Colon (tissue), 2 donors: ENCODE results near the gene PLEKHA3.
"Not testable (repeated sequence)": the region's sequence is repeated elsewhere in the genome, so short reads cannot be mapped to it uniquely, and the experiment has no call there.

Source experiments
- FAIRE-seq: peaks from 2 replicates; lab custom pipeline; 2012; peaks lifted over from hg19 to GRCh38; lab: Jason Lieb, UNC
- donor health status: control.
- donor health status: control.

The PLEKHA3 gene

GRCh38 chr2:178479275-178479616, 1.0 kb upstream of the PLEKHA3 start:
- FAIRE-seq: no peak

- no peak for FAIRE-seq
These were observed 465 bp upstream of the PLEKHA3 start for GRCh38 chr2:178479758-178480226.

DNA sequence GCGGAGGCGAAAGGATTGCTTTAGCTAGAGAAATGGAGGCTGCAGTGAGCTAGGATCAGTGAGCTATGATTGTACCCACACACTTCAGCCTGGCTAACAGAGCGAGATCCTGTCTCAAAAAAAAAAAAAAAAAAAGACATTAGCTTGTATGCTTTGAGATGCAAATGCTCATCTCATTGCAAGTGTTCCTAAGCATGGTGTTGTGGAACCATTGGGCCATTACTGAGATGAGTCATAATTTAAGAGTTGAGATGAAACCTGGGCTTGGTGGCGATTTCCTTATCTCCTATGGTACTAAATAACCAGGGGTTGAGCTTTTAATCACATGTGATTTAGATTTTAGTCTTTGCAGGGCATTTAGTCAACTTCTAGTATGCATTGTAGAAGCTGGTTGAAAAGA, 2.2 kb downstream of the PLEKHA3 start:
- no peak for FAIRE-seq

DNA sequence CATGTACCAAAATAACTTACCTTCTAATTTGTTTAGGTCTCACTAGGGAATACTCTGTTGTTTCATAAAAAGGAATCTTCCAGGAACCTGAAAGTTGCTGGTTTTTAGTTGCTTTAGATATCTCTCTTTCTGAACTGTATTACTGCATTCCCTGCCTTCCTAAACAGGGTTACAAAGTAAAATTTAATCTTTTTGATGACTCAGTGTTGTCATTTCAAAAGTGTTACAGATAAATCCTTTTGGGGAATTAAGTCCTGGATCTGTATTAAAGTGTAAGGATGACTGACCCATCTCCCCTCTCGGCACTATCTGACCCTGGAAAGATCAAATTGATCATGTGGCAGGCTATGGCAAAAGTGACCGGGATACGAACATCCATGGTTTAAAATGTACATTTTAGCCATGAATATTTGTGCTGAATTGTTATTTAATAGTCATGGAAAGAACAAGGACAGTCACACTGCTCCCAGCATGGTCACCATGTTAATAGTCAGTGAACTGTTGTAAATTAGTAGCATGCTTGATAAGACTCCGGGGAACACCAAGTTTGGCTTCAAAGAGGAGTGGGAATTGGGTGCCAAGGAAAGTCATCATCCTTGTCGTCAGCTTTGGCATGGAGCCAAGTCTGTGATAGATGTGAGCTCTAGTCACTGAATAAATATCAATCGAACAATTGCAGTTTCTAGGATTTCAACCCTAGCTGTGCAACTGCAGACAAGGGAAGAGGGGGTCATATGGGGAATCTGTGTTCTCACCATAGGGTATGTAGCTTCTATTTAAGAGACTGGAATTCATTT, 4.2 kb downstream of the PLEKHA3 start:
- no peak for FAIRE-seq

GRCh38 chr2:178485356-178485755, 5.1 kb downstream of the PLEKHA3 start:
- no peak for FAIRE-seq

DNA sequence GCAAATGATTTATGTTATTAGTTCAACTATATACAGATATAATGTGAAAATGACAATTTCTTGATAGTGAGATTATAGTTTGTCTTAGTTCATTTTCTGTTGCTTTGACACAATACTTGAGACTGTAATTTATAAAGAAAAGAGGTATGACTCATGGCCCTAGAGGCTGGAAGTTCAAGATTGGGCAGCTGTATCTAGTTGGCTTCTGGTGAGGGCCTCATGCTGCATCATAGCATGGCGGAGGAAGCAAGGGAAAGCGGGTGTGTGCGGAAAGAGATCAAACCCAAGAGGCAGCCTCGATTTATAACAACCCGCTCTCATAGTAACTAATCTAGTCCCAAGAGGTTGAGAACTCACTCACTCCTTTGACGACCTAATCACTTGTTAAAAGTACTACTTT, 11.4 kb downstream of the PLEKHA3 start:
- FAIRE-seq: no peak

- no peak for FAIRE-seq
These were observed 15.8 kb downstream of the PLEKHA3 start for GRCh38 chr2:178496049-178496448.

GRCh38 chr2:178498137-178498536, 17.9 kb downstream of the PLEKHA3 start:
- no peak for FAIRE-seq

DNA sequence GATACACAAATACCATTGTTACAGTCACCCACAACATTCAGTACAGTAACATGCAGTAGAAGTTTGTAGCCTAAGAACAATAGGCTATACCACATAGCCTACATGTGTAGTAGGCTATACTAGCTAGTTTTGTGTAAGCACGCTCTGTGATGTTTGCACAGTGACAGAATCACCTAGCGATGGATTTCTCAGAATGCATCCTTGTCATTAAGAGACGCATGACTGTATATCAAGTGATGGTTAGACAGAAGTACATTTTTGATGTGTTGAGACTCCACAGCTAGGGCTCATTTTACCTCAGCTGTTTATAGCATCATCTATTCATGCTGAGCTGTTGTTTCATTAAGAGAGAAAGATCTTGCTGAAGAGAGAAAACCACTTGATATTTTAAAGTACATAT, 19.4 kb downstream of the PLEKHA3 start:
- no peak for FAIRE-seq

DNA sequence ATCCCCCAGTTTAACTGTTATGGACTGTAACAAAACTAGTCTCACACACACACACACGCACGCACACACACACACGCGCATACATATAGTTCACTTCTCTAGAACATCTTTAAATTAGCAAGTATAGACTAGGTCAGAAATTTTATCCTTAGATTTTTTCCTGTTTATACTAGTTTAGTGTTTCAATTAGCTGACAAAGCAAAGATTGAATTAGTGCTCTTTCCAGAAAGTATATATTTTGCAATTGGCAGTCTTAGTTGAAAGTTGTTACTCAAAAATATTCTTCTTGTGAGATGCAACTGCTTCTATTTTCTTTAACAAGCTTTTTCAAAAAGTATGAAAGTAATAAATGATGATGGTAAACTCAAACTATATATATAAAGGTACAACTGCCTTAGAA, 22.5 kb downstream of the PLEKHA3 start:
- no peak for FAIRE-seq

DNA sequence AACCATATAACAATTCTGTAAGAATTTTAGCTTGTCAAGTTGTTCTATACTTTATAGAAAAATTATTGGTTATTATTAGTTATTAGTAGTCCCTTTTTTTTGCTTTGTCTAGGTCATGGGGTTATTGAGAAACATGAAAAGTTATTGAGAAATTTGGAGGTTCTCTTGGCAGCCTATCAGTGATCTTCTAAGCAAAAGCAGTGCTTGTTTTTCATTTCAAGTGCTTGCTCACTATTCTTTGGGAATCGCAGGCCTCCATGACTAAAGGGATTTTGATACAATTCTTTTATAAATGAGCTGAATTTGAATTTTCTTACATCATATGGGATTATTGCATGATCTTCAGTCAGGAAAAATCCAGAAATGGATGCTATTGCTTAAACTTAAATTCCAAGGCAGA, 25.8 kb downstream of the PLEKHA3 start:
- FAIRE-seq: no peak

DNA sequence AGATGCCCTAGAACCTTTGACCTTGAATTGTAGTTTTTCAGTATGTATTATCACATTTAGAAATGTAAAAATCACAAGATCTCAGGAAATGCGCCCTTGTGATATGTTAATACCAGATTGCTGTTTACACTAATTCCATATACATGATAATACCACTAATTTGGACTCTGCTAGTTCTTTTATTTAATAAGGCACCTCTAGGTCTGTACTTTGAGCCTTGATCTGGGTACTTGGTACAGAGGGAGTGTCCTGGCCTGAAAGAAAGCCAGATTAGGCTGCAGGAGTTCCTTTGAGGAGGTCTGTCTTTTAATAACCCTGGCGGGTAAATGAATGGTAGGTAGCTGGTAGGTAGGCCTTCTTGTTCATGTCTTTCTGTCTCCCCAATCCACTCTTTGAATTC, 26.3 kb downstream of the PLEKHA3 start:
- no peak for FAIRE-seq

- FAIRE-seq: no peak
These were observed 26.7 kb downstream of the PLEKHA3 start for GRCh38 chr2:178506949-178507348.

- FAIRE-seq: no peak
These were observed 28.4 kb downstream of the PLEKHA3 start for GRCh38 chr2:178508646-178509045.

GRCh38 chr2:178510384-178510783, 30.1 kb downstream of the PLEKHA3 start:
- FAIRE-seq: no peak

GRCh38 chr2:178512484-178512883, 32.2 kb downstream of the PLEKHA3 start:
- no peak for FAIRE-seq

GRCh38 chr2:178513876-178514275, 33.6 kb downstream of the PLEKHA3 start:
- no peak for FAIRE-seq

DNA sequence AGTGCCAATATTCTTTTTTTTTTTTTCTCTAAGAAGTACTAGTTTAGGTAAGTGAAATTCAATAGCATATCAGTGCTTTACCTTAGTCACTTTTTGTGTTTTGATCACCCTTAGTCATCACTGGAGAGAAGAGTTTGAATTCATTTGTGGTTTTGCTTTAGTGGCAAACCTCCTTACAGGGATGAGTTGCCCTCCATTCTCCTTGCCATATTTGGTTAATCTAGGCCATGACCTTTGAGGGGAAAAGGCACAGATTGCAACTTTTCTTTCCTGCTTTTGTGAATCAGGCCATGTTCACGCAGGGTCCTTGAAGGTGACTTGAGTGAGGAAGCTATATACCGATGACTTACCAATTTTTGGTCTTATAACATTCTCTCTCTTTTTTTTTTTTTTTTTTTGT, 34.4 kb downstream of the PLEKHA3 start:
- no peak for FAIRE-seq

DNA sequence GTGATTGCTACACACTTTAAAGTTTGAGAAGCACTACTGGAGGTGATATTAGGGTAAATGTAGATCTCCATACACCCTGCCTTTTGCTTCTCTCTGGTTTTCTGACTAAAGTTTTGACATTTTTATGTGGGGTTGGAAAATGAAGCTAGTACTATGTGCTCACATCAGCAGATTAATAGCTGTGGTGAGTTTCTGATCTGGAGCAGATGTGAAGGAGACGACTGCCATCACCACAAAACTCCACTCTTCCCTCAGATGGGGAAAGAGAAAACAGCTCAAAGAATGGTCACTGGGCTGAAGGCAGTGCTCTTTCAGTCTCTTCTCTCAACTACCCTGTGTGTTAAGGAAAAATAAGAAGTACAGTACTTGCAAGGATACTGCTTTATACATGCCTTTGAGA, 37.2 kb downstream of the PLEKHA3 start:
- no peak for FAIRE-seq

GRCh38 chr2:178521304-178522150, 41.3 kb downstream of the PLEKHA3 start:
- FAIRE-seq: no peak

DNA sequence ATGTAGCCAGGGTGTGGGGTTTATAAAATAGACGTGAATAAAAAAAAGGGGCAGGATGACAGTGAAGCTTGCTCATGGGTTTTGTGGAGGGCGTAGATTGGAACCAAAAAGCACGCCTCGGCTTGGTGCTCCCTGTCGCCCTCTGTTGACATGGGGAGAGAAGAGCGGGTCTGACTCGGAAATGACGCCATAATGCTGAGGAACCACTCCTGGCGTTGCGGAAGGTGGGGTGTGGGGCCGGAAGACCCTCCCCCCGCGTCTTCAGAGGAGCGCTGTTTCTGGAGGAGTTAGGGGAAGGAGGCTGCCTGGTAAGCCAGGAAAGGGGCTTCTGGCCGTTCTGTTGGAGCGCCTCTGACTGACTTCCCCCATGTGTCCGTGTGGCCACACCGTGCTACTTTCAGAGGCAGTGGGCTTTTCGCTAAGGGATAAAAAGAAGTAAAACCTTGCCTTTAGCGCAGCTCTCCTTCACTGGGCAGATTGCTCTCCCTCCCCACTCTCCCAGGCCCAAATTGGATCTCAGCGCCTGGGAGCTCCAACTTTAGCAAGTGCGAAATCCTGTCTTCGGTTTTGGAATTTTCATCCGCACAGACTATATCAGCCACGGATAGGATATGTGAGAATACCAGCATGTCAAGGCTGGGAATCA, 42.8 kb downstream of the PLEKHA3 start:
- FAIRE-seq: no peak

DNA sequence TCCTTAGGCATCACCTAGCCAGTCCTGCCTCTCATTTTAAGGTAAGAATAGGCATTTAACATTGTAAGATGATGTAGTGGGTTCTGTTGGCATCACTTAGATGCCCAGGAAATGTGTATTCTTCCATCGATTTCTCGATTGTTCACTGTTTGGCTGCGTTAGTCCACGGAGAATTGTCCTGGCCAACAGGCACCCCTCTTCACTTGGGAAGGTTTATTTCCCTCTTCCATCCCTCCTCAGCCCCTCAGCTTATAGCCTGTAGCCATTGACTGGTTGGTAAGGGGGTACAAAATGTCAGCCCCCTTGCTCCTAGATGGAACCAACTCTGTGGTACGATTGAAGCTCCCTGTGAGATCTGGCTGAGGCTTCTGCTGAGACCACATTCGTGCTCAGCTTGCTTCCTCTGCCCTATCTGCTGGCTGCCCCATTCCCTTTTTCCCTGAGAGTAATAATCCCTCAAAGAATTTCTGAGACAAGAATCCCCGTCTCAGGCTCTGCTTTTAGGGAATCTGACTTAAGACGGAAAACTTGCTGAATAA, 43.4 kb downstream of the PLEKHA3 start:
- no peak for FAIRE-seq

DNA sequence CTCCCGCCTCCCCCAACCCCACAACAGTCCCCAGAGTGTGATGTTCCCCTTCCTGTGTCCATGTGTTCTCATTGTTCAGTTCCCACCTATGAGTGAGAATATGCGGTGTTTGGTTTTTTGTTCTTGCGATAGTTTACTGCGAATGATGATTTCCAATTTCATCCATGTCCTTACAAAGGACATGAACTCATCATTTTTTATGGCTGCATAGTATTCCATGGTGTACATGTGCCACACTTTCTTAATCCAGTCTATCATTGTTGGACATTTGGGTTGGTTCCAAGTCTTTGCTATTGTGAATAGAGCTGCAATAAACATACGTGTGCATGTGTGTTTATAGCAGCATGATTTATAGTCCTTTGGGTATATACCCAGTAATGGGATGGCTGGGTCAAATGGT, 44.8 kb downstream of the PLEKHA3 start:
- FAIRE-seq: not testable (repeated sequence)
